Measurements from ENCODE around the gene BMP6. TPM values are rescaled to one million over a fixed set of nuclear protein-coding genes. Genes with fewer than 3 reads are reported as not detected.
"Not testable (repeated sequence)": the region's sequence is repeated elsewhere in the genome, so short reads cannot be mapped to it uniquely, and the experiment has no call there.

BMP6 gene
- total RNA-seq, 4 donors from 2014 or later: 1.4 to 16.1 (median 6.0) TPM

DNA sequence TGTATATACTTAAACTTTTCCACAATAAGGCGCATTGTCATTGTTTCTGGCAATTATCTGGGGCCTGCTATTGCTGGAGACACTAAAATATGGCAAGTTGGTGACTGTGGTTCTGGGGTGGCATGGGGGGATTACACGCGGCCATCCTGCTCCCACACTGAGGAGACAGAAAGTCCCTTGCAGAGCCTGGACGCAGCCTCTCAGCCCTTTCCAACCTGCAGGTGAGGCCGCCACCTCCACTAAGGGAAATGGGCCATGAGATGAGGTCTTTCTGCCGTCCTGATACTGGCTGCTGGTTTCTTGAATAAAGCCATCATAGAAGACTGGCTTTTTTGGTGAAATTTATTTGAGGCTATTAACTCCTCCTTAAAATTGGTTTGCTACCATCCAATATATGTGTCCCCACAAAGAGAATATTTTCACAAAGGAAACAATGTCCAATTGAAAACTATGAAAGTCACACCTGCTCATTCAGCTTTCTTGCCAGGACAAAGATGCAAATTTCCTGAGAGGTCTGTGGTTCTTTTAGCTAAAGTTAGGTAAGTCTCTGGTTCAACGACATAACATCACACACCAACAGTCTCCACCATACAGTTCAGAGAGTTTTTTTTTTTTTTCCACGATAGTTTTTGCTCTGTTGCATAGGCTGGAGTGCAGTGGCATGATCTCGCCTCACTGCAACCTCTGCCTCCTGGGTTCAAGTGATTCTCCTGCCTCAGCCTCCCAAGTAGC is 171.7 kb downstream of the BMP6 start:
- Histone ChIP-seq H3K36me3 (peaks cover 0 to 100% of the 10 kb centered on the region in 2 donors), H3K4me3 (no peak overlapping the region), H3K9me3 (no peaks in the 10 kb centered on the region), H3K27ac (no peak overlapping the region), H3K27me3 (no peaks in the 10 kb centered on the region), H3K4me1 (no peaks in the 10 kb centered on the region)
- WGBS, 2 donors (ENCODE audit: low coverage in 1 of 2): 72 to 83% methylated on average over 4 to 6 of the region's 9 CpGs
- ATAC-seq: no peak
- no peak for TF ChIP-seq POLR2A (IDR thresholded peaks at IDR 0.05)
- TF ChIP-seq, protein P1, sequence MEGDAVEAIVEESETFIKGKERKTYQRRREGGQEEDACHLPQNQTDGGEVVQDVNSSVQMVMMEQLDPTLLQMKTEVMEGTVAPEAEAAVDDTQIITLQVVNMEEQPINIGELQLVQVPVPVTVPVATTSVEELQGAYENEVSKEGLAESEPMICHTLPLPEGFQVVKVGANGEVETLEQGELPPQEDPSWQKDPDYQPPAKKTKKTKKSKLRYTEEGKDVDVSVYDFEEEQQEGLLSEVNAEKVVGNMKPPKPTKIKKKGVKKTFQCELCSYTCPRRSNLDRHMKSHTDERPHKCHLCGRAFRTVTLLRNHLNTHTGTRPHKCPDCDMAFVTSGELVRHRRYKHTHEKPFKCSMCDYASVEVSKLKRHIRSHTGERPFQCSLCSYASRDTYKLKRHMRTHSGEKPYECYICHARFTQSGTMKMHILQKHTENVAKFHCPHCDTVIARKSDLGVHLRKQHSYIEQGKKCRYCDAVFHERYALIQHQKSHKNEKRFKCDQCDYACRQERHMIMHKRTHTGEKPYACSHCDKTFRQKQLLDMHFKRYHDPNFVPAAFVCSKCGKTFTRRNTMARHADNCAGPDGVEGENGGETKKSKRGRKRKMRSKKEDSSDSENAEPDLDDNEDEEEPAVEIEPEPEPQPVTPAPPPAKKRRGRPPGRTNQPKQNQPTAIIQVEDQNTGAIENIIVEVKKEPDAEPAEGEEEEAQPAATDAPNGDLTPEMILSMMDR (IDR thresholded peaks at IDR 0.05): no peak
- no peak for TF ChIP-seq POLR2AphosphoS5 (IDR thresholded peaks at IDR 0.05)
- no peak for TF ChIP-seq EP300 (IDR thresholded peaks at IDR 0.05)

DNA sequence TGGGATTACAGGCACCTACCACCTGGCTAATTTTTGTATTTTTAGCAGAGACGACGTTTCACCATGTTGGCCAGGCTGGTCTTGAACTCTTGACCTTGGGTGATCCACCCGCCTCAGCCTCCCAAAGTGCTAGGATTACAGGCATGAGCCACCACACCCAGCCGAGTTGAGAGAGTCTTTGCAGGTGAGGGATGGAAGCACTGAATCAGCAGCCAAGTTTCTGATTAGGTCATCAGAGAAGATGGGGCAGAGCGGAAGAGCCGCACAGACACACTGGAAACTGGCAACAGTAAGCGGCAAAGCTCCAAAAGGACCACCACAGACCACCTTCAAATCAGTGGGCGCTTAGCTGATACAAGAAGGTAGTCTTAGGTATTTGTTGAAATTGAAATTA is 172.3 kb downstream of the BMP6 start:
- H3K4me3 ChIP-seq, H3K4me1 ChIP-seq, ATAC-seq, H3K27ac ChIP-seq, H3K27me3 ChIP-seq, H3K9me3 ChIP-seq: not testable (repeated sequence)
- peaks cover 0 to 100% of the 10 kb centered on the region in 2 donors for H3K36me3 ChIP-seq
- 60 to 98% methylated on average over 1 to 5 of the region's 8 CpGs for WGBS, 2 donors (ENCODE audit: low coverage in 1 of 2)

DNA sequence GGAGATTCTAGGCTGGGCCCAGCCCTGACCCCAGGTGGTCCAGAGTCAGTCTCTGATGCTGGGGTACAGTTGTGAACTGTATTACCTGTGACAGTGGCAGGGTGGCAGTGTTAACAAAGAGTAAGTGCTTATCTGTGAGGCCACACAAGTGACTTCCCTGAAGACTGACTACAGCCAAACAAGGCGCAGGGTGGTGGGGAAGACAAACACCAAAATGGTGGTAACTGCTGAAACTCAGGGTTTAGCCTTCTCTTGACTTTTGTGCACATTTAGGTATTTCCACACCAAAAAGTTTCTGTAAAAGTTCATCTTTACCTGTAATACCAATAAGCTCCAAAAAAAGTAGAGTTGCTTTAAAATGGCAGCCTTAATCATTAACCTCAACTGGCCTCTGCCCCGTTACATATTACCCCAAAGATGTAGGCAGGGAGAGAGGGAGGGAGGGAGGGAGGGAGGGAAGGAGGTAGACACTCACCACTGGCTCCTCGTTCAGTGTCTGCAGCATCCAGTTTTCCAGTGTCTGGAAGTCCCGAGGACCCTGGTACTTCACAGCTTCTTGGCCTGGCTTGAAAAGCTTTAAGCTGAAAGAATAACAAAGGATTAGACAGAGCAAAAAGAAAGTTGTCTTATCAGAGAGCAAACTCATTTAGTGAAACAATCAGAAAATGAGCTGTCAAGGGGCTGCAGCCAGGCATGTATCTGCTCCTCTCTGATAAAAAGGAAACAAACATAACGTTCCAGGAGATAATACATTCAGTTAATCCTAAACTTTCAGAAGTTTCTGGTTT is 173.4 kb downstream of the BMP6 start:
- Histone ChIP-seq H3K27me3 (no peaks in the 10 kb centered on the region), H3K27ac (no peak overlapping the region), H3K4me1 (no peaks in the 10 kb centered on the region), H3K9me3 (no peaks in the 10 kb centered on the region), H3K36me3 (peaks cover 0 to 100% of the 10 kb centered on the region in 2 donors), H3K4me3 (no peak overlapping the region)
- WGBS, 2 donors (ENCODE audit: low coverage in 1 of 2): 52 to 61% methylated on average over 3 to 5 of the region's 5 CpGs
- ATAC-seq: no peak
- TF ChIP-seq POLR2A (IDR thresholded peaks at IDR 0.05) (no peak), POLR2AphosphoS5 (IDR thresholded peaks at IDR 0.05) (no peak), EP300 (IDR thresholded peaks at IDR 0.05) (no peak)
- TF ChIP-seq, protein P1 (IDR thresholded peaks at IDR 0.05): no peak

DNA sequence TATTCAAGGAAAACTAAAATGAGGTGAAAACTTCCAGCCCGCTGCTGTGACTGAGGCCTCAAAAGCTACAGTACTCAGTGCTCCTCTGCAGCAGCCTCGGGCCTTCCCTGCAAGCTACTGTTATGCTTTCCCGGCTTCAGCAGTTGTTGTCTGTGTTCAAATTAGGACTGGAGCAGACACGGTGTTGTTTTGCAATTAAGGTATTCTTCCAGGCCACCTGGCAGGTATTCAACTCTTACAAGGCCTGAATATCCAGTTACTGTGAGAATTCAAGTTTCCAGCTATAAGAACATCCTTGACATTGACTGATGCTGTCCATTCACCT is 174.0 kb downstream of the BMP6 start:
- TF ChIP-seq POLR2AphosphoS5 (IDR thresholded peaks at IDR 0.05) (no peak), POLR2A (IDR thresholded peaks at IDR 0.05) (no peak), EP300 (IDR thresholded peaks at IDR 0.05) (no peak)
- H3K27ac ChIP-seq: no peak overlapping the region
- H3K27me3 ChIP-seq: no peaks in the 10 kb centered on the region
- peaks cover 0 to 5% (median 0%) of the 10 kb centered on the region in 3 donors for H3K4me1 ChIP-seq
- no peak overlapping the region for H3K4me3 ChIP-seq
- H3K36me3 ChIP-seq: peaks cover 0 to 99% of the 10 kb centered on the region in 2 donors
- ATAC-seq: no peak
- no peaks in the 10 kb centered on the region for H3K9me3 ChIP-seq
- WGBS, 2 donors (ENCODE audit: low coverage in 1 of 2): 59 to 66% methylated on average over 3 to 4 of the region's 4 CpGs

DNA sequence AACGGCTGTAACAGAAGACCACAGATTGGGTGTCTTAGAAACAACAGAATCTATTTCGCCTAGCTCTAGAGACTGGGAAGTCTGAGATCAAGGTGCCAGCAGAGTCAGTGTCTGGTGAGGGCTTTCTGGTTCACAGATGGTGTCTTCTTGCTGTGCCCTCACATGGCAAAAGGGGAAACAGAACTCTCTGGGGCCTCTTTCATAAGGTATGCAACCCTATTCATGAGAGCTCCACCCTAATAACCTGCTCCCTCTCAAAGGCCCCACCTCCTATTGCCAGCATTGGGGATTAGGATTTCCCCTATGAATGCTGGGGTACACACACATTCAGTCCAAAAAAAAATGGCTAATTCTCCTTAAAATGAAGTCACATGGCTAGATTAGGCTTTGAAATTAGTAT is 174.7 kb downstream of the BMP6 start:
- WGBS, 2 donors (ENCODE audit: low coverage in 1 of 2): 78 to 88% methylated on average over 2 of the region's 2 CpGs
- no peak for ATAC-seq
- Histone ChIP-seq H3K27ac (no peak overlapping the region), H3K4me3 (no peak overlapping the region), H3K9me3 (no peaks in the 10 kb centered on the region), H3K4me1 (peaks cover 0 to 12% (median 0%) of the 10 kb centered on the region in 3 donors), H3K27me3 (no peaks in the 10 kb centered on the region), H3K36me3 (peaks cover 0 to 91% of the 10 kb centered on the region in 2 donors)
- TF ChIP-seq EP300 (IDR thresholded peaks at IDR 0.05) (no peak), POLR2AphosphoS5 (IDR thresholded peaks at IDR 0.05) (no peak), POLR2A (IDR thresholded peaks at IDR 0.05) (no peak)
- TF ChIP-seq, protein P1 (IDR thresholded peaks at IDR 0.05): no peak
